COLO668 (cell line): ENCODE measurements around the gene PLAAT2.
"Not testable (repeated sequence)": the region's sequence is repeated elsewhere in the genome, so short reads cannot be mapped to it uniquely, and the experiment has no call there.

Source experiments
- DNase-seq: peaks from one replicate; lab custom pipeline; 2025; ENCODE audit not compliant: unreplicated experiment; lab: John Stamatoyannopoulos, UW

Gene PLAAT2

GRCh38 chr11:63563201-63564055, at the start of gene PLAAT2:
Gene PLAAT2 (minus strand): TSS chr11:63563379. CDS start chr11:63563324, 55 bp downstream.
- no peak for DNase-seq

DNA sequence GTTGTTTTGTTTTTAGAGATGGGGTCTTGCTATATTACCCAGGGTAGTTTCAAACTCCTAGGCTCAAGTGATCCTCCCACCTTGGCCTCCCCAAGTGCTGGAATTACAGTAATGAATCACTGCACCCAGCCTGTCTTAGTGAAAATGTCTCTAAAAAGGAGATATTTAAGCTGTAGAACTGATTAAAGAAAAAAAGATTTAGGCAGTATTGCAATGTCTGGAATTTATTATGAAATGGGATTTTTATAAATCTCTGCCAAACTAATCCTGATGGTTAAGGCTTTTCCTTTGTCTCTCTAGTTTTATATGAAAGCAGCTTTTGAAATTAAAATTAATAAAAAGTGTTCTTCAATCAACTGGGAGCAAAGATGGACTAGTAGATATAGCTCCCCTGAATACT, 49.0 kb upstream of the PLAAT2 start:
- DNase-seq, result no peak

GRCh38 chr11:63611395-63611747, 48.2 kb upstream of the PLAAT2 start:
- DNase-seq, result no peak

- no peak for DNase-seq
Observed at GRCh38 chr11:63610604-63611394, 47.6 kb upstream of the PLAAT2 start.

GRCh38 chr11:63609971-63610580, 46.9 kb upstream of the PLAAT2 start:
- no peak for DNase-seq

DNA sequence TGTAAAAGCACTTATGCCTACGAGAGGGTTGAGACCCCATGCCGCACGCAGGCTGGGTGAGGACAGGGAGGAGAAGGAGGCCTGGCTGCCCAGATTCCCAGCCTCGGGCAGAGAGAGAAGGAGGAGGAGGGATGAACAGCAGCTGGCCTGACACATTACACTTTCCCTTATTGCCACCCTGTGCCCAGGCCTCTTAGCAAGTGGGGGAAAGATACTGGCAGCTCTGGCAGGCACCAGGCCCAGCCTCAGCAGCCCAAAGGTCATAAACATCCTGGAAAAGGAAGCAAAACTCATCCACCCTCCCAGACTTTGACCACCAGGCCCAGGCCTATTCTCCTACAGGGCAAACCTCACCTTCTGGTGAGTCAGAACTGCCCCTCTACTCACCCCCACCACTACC, 46.4 kb upstream of the PLAAT2 start:
- no peak for DNase-seq

GRCh38 chr11:63608353-63609345, 45.5 kb upstream of the PLAAT2 start:
- no peak for DNase-seq

- DNase-seq, result no peak
Observed at GRCh38 chr11:63603180-63603518, 40.0 kb upstream of the PLAAT2 start.

GRCh38 chr11:63602290-63603179, 39.4 kb upstream of the PLAAT2 start:
- not testable (repeated sequence) for DNase-seq

DNA sequence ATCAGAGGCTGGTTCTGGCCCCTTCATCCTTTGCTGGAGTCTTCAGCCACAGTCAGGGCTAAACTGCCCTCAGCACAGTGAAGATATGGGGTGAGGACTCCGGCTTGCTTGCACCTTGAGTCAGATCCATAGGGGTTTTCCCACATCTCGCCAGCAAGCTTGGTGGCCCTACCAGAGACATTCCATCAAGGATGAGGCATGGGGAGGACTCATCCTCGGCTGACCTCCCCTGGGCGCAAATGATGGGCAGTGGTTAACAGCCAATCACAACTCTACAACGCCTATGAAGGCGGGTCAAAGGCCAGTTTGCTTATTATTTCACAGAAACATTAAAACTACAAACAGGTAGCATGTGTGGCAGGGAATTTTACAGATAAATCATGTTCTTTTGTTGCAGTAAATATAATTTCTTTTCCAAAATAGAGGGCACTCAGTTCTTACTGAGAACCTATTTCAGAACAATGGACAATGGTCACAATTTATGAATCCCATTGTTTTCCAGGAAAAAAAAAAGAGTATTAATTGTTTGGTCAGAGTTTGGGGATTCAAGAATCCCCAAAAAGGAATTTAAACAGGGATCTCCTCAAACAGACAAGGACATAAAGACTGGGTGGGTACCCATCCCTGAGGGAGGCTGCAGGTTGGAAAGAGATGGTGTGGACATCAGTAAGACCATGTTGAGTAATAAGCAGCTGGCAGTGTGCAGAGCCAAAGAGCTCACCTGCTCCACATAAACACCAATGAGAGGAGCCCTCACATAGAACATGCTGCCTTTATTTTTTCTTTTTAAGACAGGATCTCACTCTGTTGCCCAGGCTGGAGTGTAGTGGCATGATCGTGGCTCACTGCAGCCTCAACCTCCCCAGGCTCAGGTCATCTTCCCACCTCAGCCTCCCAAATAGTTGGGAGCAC, 36.3 kb upstream of the PLAAT2 start:
- no peak for DNase-seq

DNA sequence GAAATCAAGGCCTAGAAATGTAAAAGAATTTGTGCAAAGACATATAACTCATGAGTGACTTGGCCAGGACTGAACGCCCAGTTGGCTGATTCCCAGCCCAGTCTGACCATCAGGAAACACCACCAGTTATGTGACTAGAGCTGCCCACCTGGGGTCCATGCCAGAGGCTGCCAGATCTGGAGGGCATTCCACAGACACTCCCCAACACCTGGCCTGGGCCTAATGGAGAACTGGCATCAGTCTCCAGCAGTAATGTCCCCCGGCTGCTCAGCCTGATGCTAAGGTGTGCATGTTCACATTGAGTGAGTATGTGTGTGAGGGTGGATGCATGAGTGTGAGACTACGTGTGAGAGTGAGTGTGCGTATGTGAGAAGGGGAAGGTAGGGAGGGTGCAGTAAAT, 35.4 kb upstream of the PLAAT2 start:
- DNase-seq, result no peak

DNA sequence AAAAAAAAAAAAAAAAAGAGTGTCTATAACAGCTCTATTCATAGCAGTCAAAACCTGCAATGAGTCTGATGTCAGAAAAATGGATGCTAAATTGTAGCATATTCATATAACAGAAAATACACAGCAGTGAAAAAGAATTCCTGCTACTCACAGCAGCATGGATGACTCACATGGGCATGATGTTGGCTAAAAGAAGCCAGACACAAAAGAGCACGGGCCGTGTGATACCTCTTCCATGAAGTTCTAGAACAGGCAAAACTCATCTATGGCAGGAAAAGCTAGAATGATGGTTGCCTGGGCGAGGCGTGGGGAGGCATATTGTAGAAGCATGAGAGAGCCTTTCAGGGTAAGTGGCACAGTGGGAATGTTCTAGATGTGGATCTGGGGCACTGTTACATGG, 32.1 kb upstream of the PLAAT2 start:
- no peak for DNase-seq

DNA sequence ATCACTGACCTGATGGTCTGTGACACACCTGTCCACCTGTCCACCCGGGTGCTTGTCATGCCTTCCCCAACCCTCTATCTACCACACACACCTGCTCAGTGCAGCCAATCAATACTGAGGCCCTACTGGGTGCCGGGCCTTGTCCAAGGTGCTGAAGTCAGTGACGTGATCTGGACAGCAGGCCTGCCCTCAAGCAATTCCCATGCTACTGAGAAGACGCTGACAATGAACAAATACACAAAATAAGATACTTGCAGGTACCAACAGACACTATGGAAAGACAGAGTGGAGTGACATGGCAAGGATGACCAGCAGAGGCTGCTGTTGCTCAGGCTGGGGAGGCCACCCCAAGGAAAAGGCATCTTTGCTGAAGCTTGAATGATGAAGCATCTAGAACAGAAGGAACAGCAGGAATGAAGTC, 29.8 kb upstream of the PLAAT2 start:
- DNase-seq, result peak; percentile 22

- DNase-seq, result no peak
Observed at GRCh38 chr11:63590024-63590788, 27.0 kb upstream of the PLAAT2 start.

- no peak for DNase-seq
Observed at GRCh38 chr11:63589000-63589399, 25.8 kb upstream of the PLAAT2 start.

- DNase-seq, result no peak
Observed at GRCh38 chr11:63586451-63587166, 23.4 kb upstream of the PLAAT2 start.

DNA sequence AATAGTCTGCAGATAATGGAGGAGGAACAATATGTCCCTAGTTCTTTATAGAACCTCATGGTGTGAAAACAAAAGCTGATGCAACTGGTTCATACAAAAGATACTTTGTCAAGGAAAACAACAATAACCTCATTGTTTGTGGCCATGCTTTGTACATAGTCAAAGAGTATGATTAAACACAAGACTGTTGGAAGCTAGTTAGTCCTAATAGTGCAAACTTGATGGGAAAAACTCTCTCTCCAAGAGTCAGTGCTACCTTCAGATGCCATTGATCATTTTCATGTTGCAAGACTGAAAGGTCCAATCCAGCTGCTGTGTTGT, 20.1 kb upstream of the PLAAT2 start:
- no peak for DNase-seq
